ENCODE data around the gene ZDHHC17.

Gene ZDHHC17

GRCh38 chr12:76836633-76837032, 72.7 kb downstream of the ZDHHC17 start:
- no peak for DNase-seq

- no peak for DNase-seq
These were observed 83.3 kb downstream of the ZDHHC17 start for GRCh38 chr12:76847260-76847659.

- no peak for DNase-seq
These were observed 84.2 kb downstream of the ZDHHC17 start for GRCh38 chr12:76848132-76848531.

GRCh38 chr12:76852106-76852505, 88.2 kb downstream of the ZDHHC17 start:
- DNase-seq = no peak

- DNase-seq = no peak
These were observed 91.4 kb downstream of the ZDHHC17 start for GRCh38 chr12:76855271-76855670.

- DNase-seq = no peak
These were observed 92.2 kb downstream of the ZDHHC17 start for GRCh38 chr12:76856018-76856644.

- no peak for DNase-seq
These were observed 95.7 kb downstream of the ZDHHC17 start for GRCh38 chr12:76859611-76860010.

GRCh38 chr12:76860256-76860655, 96.3 kb downstream of the ZDHHC17 start:
- DNase-seq = no peak

- DNase-seq = no peak
These were observed 99.2 kb downstream of the ZDHHC17 start for GRCh38 chr12:76863005-76863670.

GRCh38 chr12:76863837-76864236, 99.9 kb downstream of the ZDHHC17 start:
- DNase-seq = no peak

GRCh38 chr12:76864791-76865400, 101.0 kb downstream of the ZDHHC17 start:
- DNase-seq = no peak

GRCh38 chr12:76866151-76866567, 102.2 kb downstream of the ZDHHC17 start:
- peak; percentile 77 for DNase-seq

GRCh38 chr12:76866726-76867125, 102.8 kb downstream of the ZDHHC17 start:
- DNase-seq = no peak

- DNase-seq = no peak
These were observed 107.2 kb downstream of the ZDHHC17 start for GRCh38 chr12:76871082-76871481.

GRCh38 chr12:76871742-76872141, 107.8 kb downstream of the ZDHHC17 start:
- no peak for DNase-seq

GRCh38 chr12:76872415-76872814, 108.5 kb downstream of the ZDHHC17 start:
- DNase-seq = no peak

- DNase-seq = no peak
These were observed 110.1 kb downstream of the ZDHHC17 start for GRCh38 chr12:76874027-76874426.

- no peak for DNase-seq
These were observed 110.7 kb downstream of the ZDHHC17 start for GRCh38 chr12:76874491-76875190.

- DNase-seq = no peak
These were observed 112.8 kb downstream of the ZDHHC17 start for GRCh38 chr12:76876696-76877229.

GRCh38 chr12:76878099-76878898, 114.4 kb downstream of the ZDHHC17 start:
- DNase-seq = no peak

- peak; percentile 87 for DNase-seq
These were observed 115.2 kb downstream of the ZDHHC17 start, which contains the start of gene CSRP2 for GRCh38 chr12:76878899-76879709. TSS of gene CSRP2 (minus strand) at chr12:76879019. CDS start at chr12:76866260, 12,759 bp downstream.
